ENCODE results near the gene SLC25A5. TPM values are rescaled to one million over a fixed set of nuclear protein-coding genes. Genes with fewer than 3 reads are reported as not detected.

The SLC25A5 gene
- total RNA-seq, 1 experiment from 2014 or later, result 573 TPM

DNA sequence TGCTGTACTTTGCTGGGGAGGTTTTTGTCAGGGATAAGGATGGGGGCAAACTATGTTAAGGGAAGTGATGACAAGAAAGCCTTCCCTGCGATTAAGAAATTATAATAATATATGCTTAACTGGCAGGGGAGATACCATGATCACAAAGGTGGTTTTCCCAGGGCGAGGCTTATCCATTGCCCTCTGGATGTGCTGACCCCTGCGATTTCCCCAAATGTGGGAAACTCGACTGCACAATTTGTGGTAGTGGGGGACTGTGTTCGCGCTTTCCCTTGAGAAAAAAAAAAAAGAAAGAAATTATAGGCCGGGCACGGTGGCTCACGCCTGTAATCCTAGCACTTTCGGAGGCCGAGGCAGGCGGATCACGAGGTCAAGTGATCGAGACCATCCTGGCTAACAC, 44.6 kb upstream of the SLC25A5 start (continued):
- TF ChIP-seq ZNF232 (CRISPR knock-in tag; IDR thresholded peaks at IDR 0.05) (no peak), CREB1 (CRISPR knock-in tag; IDR thresholded peaks at IDR 0.05) (no peak), SP1 (CRISPR knock-in tag; conservative IDR thresholded peaks at IDR 0.05) (no peak), FOXP1 (CRISPR knock-in tag; IDR thresholded peaks at IDR 0.05; ENCODE audit: borderline replicate concordance) (no peak), NR3C1 (CRISPR knock-in tag; conservative IDR thresholded peaks at IDR 0.05; ENCODE audit: low read depth) (no peak), SMAD4 (CRISPR knock-in tag; IDR thresholded peaks at IDR 0.05) (no peak), EMX1 (CRISPR knock-in tag; IDR thresholded peaks at IDR 0.05) (no peak)
- TF ChIP-seq, protein P1, sequence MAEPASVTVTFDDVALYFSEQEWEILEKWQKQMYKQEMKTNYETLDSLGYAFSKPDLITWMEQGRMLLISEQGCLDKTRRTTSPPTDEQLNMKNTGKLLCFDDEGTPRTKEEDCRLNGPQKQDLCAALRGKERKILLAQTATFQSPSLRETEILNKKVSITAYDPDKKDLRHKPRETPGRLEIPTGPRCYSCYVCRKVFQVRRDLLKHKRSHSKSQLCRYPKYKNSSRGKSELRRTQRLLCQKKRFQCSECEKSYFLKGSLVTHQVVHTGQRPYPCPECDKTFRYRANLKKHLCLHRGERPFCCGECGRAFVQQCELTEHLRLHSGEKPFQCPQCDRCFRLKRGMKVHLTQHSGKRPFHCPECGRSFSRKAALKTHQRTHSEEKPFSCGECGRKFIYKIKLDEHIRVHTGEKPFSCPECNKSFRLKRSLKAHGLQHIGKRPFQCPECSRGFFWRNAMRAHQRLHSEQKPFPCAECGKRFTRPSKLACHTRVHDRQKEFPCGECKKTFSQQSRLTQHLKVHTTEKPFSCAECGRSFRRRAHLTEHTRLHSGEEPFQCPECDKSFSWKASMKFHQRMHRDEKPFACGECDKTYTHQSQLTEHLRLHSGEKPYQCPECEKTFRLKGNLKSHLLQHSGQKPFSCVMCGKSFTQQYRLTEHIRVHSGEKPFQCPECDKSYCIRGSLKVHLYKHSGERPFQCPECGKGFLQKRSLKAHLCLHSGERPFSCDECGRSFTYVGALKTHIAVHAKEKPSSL (CRISPR knock-in tag; conservative IDR thresholded peaks at IDR 0.05), result no peak
- TF ChIP-seq, protein P2, sequence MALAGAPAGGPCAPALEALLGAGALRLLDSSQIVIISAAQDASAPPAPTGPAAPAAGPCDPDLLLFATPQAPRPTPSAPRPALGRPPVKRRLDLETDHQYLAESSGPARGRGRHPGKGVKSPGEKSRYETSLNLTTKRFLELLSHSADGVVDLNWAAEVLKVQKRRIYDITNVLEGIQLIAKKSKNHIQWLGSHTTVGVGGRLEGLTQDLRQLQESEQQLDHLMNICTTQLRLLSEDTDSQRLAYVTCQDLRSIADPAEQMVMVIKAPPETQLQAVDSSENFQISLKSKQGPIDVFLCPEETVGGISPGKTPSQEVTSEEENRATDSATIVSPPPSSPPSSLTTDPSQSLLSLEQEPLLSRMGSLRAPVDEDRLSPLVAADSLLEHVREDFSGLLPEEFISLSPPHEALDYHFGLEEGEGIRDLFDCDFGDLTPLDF (CRISPR knock-in tag; IDR thresholded peaks at IDR 0.05), result no peak

DNA sequence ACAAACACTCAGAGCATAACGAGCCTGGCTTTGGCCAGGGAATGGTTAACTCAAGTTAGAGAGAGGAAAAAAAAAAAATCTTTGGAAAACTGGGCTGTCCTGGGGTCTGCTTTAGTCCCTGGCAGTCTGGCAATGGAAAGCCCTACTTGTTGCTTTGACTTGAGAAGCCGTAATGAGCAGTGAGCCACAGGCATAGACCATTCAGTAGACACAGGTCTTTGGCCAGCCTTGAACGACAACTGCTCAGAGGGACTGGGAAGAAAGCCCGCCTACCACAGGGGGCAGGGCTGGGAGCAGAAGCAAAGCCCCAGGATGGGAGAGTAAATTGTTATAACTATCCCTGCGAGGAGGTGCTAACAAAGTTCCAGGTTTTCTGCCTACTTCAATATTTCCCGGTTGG, 43.2 kb upstream of the SLC25A5 start:
- H3K27me3 Mint-ChIP-seq (ENCODE audit: low read depth), result no peaks in the 10 kb centered on the region
- no peak for DNase-seq (ENCODE audit: low spot score)
- H3K9me3 Mint-ChIP-seq, result no peaks in the 10 kb centered on the region
- H3K27ac Mint-ChIP-seq, result peak overlapping the region; percentile 74; the same call in 1 of the 2 replicates
- no peak overlapping the region for H3K4me3 Mint-ChIP-seq
- peaks cover 5% of the 10 kb centered on the region; the same call in 1 of the 2 replicates for H3K36me3 Mint-ChIP-seq
- ChIA-PET CTCF (no interaction called here), POLR2A (no interaction called here)
- peaks cover 14% of the 10 kb centered on the region for H3K4me1 Mint-ChIP-seq
- ATAC-seq, result peak; percentile 46; the same call in 1 of the 2 replicates
- TF ChIP-seq SP1 (CRISPR knock-in tag; conservative IDR thresholded peaks at IDR 0.05) (no peak), ETV6 (CRISPR knock-in tag; IDR thresholded peaks at IDR 0.05) (no peak), TEAD4 (CRISPR knock-in tag; IDR thresholded peaks at IDR 0.05) (no peak), CREB1 (CRISPR knock-in tag; IDR thresholded peaks at IDR 0.05) (no peak), ZNF263 (CRISPR knock-in tag; IDR thresholded peaks at IDR 0.05; ENCODE audit: low read depth) (no peak), FOXP1 (CRISPR knock-in tag; IDR thresholded peaks at IDR 0.05; ENCODE audit: borderline replicate concordance) (no peak)
- TF ChIP-seq, protein P3, sequence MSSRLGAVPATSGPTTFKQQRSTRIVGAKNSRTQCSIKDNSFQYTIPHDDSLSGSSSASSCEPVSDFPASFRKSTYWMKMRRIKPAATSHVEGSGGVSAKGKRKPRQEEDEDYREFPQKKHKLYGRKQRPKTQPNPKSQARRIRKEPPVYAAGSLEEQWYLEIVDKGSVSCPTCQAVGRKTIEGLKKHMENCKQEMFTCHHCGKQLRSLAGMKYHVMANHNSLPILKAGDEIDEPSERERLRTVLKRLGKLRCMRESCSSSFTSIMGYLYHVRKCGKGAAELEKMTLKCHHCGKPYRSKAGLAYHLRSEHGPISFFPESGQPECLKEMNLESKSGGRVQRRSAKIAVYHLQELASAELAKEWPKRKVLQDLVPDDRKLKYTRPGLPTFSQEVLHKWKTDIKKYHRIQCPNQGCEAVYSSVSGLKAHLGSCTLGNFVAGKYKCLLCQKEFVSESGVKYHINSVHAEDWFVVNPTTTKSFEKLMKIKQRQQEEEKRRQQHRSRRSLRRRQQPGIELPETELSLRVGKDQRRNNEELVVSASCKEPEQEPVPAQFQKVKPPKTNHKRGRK (CRISPR knock-in tag; IDR thresholded peaks at IDR 0.05; ENCODE audit: borderline replicate concordance), result no peak
- TF ChIP-seq, protein P4, sequence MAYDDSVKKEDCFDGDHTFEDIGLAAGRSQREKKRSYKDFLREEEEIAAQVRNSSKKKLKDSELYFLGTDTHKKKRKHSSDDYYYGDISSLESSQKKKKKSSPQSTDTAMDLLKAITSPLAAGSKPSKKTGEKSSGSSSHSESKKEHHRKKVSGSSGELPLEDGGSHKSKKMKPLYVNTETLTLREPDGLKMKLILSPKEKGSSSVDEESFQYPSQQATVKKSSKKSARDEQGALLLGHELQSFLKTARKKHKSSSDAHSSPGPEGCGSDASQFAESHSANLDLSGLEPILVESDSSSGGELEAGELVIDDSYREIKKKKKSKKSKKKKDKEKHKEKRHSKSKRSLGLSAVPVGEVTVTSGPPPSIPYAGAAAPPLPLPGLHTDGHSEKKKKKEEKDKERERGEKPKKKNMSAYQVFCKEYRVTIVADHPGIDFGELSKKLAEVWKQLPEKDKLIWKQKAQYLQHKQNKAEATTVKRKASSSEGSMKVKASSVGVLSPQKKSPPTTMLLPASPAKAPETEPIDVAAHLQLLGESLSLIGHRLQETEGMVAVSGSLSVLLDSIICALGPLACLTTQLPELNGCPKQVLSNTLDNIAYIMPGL (CRISPR knock-in tag; IDR thresholded peaks at IDR 0.05), result no peak
- TF ChIP-seq, protein P5, sequence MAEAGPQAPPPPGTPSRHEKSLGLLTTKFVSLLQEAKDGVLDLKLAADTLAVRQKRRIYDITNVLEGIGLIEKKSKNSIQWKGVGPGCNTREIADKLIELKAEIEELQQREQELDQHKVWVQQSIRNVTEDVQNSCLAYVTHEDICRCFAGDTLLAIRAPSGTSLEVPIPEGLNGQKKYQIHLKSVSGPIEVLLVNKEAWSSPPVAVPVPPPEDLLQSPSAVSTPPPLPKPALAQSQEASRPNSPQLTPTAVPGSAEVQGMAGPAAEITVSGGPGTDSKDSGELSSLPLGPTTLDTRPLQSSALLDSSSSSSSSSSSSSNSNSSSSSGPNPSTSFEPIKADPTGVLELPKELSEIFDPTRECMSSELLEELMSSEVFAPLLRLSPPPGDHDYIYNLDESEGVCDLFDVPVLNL (CRISPR knock-in tag; IDR thresholded peaks at IDR 0.05; ENCODE audit: borderline replicate concordance, low read depth), result no peak
- TF ChIP-seq, protein P6, sequence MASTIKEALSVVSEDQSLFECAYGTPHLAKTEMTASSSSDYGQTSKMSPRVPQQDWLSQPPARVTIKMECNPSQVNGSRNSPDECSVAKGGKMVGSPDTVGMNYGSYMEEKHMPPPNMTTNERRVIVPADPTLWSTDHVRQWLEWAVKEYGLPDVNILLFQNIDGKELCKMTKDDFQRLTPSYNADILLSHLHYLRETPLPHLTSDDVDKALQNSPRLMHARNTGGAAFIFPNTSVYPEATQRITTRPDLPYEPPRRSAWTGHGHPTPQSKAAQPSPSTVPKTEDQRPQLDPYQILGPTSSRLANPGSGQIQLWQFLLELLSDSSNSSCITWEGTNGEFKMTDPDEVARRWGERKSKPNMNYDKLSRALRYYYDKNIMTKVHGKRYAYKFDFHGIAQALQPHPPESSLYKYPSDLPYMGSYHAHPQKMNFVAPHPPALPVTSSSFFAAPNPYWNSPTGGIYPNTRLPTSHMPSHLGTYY (CRISPR knock-in tag; IDR thresholded peaks at IDR 0.05), result no peak
- TF ChIP-seq, protein P7, sequence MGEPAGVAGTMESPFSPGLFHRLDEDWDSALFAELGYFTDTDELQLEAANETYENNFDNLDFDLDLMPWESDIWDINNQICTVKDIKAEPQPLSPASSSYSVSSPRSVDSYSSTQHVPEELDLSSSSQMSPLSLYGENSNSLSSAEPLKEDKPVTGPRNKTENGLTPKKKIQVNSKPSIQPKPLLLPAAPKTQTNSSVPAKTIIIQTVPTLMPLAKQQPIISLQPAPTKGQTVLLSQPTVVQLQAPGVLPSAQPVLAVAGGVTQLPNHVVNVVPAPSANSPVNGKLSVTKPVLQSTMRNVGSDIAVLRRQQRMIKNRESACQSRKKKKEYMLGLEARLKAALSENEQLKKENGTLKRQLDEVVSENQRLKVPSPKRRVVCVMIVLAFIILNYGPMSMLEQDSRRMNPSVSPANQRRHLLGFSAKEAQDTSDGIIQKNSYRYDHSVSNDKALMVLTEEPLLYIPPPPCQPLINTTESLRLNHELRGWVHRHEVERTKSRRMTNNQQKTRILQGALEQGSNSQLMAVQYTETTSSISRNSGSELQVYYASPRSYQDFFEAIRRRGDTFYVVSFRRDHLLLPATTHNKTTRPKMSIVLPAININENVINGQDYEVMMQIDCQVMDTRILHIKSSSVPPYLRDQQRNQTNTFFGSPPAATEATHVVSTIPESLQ (CRISPR knock-in tag; IDR thresholded peaks at IDR 0.05), result no peak
- TF ChIP-seq, protein P8, sequence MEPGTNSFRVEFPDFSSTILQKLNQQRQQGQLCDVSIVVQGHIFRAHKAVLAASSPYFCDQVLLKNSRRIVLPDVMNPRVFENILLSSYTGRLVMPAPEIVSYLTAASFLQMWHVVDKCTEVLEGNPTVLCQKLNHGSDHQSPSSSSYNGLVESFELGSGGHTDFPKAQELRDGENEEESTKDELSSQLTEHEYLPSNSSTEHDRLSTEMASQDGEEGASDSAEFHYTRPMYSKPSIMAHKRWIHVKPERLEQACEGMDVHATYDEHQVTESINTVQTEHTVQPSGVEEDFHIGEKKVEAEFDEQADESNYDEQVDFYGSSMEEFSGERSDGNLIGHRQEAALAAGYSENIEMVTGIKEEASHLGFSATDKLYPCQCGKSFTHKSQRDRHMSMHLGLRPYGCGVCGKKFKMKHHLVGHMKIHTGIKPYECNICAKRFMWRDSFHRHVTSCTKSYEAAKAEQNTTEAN (CRISPR knock-in tag; IDR thresholded peaks at IDR 0.05), result no peak
